Measurements from ENCODE around the gene PRR14.

The PRR14 gene

GRCh38 chr16:30656974-30657865 lies 6.5 kb downstream of the PRR14 start:
- ATAC-seq: peak; percentile 2

GRCh38 chr16:30657866-30658730 lies 7.3 kb downstream of the PRR14 start, which contains the start of gene FBRS:
TSS of gene FBRS (plus strand) at chr16:30658431. CDS start at chr16:30659519, 1,088 bp downstream.
- ATAC-seq: peak; percentile 86
- 0 out of 2 replicates have a peak, but pooled peaks have one; percentile 0 for TF ChIP-seq ZFP3 (CRISPR knock-in tag; IDR thresholded peaks at IDR 0.05)
- no peak for TF ChIP-seq GLIS3 (CRISPR knock-in tag; IDR thresholded peaks at IDR 0.05)
- TF ChIP-seq TSHZ2 (CRISPR knock-in tag; IDR thresholded peaks at IDR 0.05): peak; percentile 65; the same call in 1 of the 2 replicates

More at GRCh38 chr16:30656974-30657865, 6.5 kb downstream of the PRR14 start:
- TF ChIP-seq ESRRG (CRISPR knock-in tag; IDR thresholded peaks at IDR 0.05) (0 out of 2 replicates have a peak, but pooled peaks have one; percentile 5), ZFP3 (CRISPR knock-in tag; IDR thresholded peaks at IDR 0.05) (0 out of 2 replicates have a peak, but pooled peaks have one; percentile 14), GLIS3 (CRISPR knock-in tag; IDR thresholded peaks at IDR 0.05) (no peak), SNAI2 (CRISPR knock-in tag; IDR thresholded peaks at IDR 0.05) (no peak)

GRCh38 chr16:30658731-30659506 lies 8.2 kb downstream of the PRR14 start:
- peak; percentile 45 for ATAC-seq
- TF ChIP-seq ZNF70 (CRISPR knock-in tag; IDR thresholded peaks at IDR 0.05) (no peak), ISL1 (CRISPR knock-in tag; IDR thresholded peaks at IDR 0.05) (no peak), PATZ1 (CRISPR knock-in tag; IDR thresholded peaks at IDR 0.05; ENCODE audit: borderline replicate concordance) (no peak), TOX (CRISPR knock-in tag; IDR thresholded peaks at IDR 0.05; ENCODE audit: borderline replicate concordance) (no peak), TSHZ2 (CRISPR knock-in tag; IDR thresholded peaks at IDR 0.05) (no peak), ZFP3 (CRISPR knock-in tag; IDR thresholded peaks at IDR 0.05) (no peak), ZC3H10 (CRISPR knock-in tag; IDR thresholded peaks at IDR 0.05) (no peak), CSRNP3 (CRISPR knock-in tag; IDR thresholded peaks at IDR 0.05) (no peak)

Data from SK-N-SH treated with all-trans-retinoic acid at 6 μM for 48 hours (cell line).